MCF 10A (cell line): ENCODE results near the gene NUDCD3. TPM values are rescaled to one million over a fixed set of nuclear protein-coding genes. Genes with fewer than 3 reads are reported as not detected.

Experiments
- BruUV-seq: library from RNA; stranded (reverse); fragments of 400-500 nt; replicated peaks from 2 replicates; lab custom pipeline; 2021; lab: Mats Ljungman, UMichigan
- CTCF ChIA-PET: fragments of 300-600 bp; sonication (Branson Sonifier 250); formaldehyde crosslinking; extraction: SDS; loops from one replicate; lab custom pipeline; 2021; ENCODE audit warnings: antibody characterized with exemption, inconsistent platforms; lab: Yijun Ruan, JAX
- POLR2A ChIA-PET: fragments of 300-600, 350-650 bp; sonication (Branson Sonifier 250); formaldehyde crosslinking; extraction: SDS; loops from one replicate; lab custom pipeline; 2020; ENCODE audit warnings: antibody characterized with exemption, inconsistent platforms; lab: Yijun Ruan, JAX
- DNase-seq: peaks from one replicate; pipeline ENCODE4 v3.0.0-alpha.2; 2018; ENCODE audit not compliant: unreplicated experiment
- H3K27ac Mint-ChIP-seq: one replicate; pipeline ENCODE4 v1.8.0; 2022; ENCODE audit warnings: mild to moderate bottlenecking, low read depth, mixed read lengths; ENCODE audit not compliant: unreplicated experiment
- H3K27me3 Mint-ChIP-seq: one replicate; pipeline ENCODE4 v1.8.0; 2022; ENCODE audit warnings: mixed read lengths; ENCODE audit not compliant: insufficient read depth, unreplicated experiment
- H3K36me3 Mint-ChIP-seq: one replicate; pipeline ENCODE4 v1.8.0; 2022; ENCODE audit warnings: mild to moderate bottlenecking, moderate library complexity, mixed read lengths; ENCODE audit not compliant: insufficient read depth, unreplicated experiment
- H3K4me1 Mint-ChIP-seq: one replicate; pipeline ENCODE4 v1.8.0; 2022; ENCODE audit warnings: mixed read lengths; ENCODE audit not compliant: insufficient read depth, unreplicated experiment
- H3K4me3 Mint-ChIP-seq: one replicate; pipeline ENCODE4 v1.8.0; 2022; ENCODE audit warnings: mild to moderate bottlenecking, moderate library complexity, mixed read lengths; ENCODE audit not compliant: unreplicated experiment
- H3K9me3 Mint-ChIP-seq: one replicate; pipeline ENCODE4 v1.8.0; 2022; ENCODE audit warnings: mixed read lengths; ENCODE audit not compliant: unreplicated experiment
- intact Hi-C: fragments of 100-400 bp; cut with micrococcal nuclease; formaldehyde crosslinking; loops from 2 replicates; pipeline ENCODE4 v1.14.1; 2022
- total RNA-seq: library from RNA; stranded (reverse); gene quantifications from 2 replicates; pipeline ENCODE4 v1.2.3, GENCODE V29; 2022
- TF ChIP-seq, protein P1 (sequence below): fragments of 200-600 bp; IDR thresholded peaks from one replicate; pipeline ENCODE4 v1.8.0; 2022; ENCODE audit warnings: antibody characterized with exemption, mild to moderate bottlenecking; ENCODE audit not compliant: unreplicated experiment

NUDCD3 gene
- total RNA-seq, 1 experiment from 2014 or later, result 85.5 TPM

DNA sequence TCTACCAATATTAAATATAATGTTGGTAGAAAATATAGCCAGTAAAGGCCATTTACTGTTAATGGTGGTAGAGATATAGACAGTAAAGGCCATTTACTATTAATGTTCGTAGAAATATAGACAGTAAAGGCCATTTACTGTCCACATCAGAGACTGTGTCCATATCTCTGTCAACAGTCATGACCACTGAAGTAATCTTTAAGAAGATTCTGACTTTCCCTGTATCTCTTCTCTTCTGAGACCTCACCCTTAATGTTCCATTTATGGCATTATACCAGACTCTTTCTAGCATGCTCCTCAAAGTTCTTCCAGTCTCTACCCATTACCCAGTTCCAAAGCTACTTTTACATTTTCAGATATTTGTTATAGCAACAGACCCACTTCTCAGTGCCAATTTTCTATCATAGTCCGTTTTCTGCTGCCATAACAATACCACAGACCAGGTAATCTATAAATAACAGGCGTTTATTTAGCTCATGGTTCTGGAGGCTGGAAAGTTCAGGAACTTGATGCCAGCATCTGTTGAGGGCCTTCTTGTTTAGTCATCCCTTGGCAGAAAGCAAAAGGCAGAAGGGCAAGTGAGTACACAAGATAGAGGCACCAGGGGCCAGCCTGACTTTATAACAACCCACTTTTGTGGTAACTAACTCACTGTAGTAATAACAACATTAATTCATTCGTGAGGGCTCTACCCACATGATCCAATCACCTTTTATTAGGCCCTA lies 7.9 kb upstream of the NUDCD3 start:
- H3K9me3 Mint-ChIP-seq, result no peaks in the 10 kb centered on the region
- BruUV-seq, result no TSS peak
- H3K4me3 Mint-ChIP-seq, result no peak overlapping the region
- TF ChIP-seq, protein P1, sequence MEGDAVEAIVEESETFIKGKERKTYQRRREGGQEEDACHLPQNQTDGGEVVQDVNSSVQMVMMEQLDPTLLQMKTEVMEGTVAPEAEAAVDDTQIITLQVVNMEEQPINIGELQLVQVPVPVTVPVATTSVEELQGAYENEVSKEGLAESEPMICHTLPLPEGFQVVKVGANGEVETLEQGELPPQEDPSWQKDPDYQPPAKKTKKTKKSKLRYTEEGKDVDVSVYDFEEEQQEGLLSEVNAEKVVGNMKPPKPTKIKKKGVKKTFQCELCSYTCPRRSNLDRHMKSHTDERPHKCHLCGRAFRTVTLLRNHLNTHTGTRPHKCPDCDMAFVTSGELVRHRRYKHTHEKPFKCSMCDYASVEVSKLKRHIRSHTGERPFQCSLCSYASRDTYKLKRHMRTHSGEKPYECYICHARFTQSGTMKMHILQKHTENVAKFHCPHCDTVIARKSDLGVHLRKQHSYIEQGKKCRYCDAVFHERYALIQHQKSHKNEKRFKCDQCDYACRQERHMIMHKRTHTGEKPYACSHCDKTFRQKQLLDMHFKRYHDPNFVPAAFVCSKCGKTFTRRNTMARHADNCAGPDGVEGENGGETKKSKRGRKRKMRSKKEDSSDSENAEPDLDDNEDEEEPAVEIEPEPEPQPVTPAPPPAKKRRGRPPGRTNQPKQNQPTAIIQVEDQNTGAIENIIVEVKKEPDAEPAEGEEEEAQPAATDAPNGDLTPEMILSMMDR, result no peak
- intact Hi-C loops, result loop anchor here (10.0 kb wide), 1 partner anchor 46 kb away; the partner anchor contains the start of gene NPC1L1
- H3K36me3 Mint-ChIP-seq, result peaks cover 6% of the 10 kb centered on the region
- ChIA-PET CTCF (interaction anchor here (0.7 to 2.8 kb wide), 4 partner anchors 10 to 67 kb away, joined by 3 to 17 read pairs (median 4); no protein-coding TSS in a partner anchor), POLR2A (interaction anchor here (0.7 to 2.0 kb wide), 3 partner anchors 9 to 83 kb away, joined by 3 to 6 read pairs (median 4); partner anchors contain the start of genes DDX56 and NUDCD3)
- no peak overlapping the region for H3K27ac Mint-ChIP-seq
- no peaks in the 10 kb centered on the region for H3K27me3 Mint-ChIP-seq
- H3K4me1 Mint-ChIP-seq, result no peaks in the 10 kb centered on the region
- DNase-seq, result no peak

DNA sequence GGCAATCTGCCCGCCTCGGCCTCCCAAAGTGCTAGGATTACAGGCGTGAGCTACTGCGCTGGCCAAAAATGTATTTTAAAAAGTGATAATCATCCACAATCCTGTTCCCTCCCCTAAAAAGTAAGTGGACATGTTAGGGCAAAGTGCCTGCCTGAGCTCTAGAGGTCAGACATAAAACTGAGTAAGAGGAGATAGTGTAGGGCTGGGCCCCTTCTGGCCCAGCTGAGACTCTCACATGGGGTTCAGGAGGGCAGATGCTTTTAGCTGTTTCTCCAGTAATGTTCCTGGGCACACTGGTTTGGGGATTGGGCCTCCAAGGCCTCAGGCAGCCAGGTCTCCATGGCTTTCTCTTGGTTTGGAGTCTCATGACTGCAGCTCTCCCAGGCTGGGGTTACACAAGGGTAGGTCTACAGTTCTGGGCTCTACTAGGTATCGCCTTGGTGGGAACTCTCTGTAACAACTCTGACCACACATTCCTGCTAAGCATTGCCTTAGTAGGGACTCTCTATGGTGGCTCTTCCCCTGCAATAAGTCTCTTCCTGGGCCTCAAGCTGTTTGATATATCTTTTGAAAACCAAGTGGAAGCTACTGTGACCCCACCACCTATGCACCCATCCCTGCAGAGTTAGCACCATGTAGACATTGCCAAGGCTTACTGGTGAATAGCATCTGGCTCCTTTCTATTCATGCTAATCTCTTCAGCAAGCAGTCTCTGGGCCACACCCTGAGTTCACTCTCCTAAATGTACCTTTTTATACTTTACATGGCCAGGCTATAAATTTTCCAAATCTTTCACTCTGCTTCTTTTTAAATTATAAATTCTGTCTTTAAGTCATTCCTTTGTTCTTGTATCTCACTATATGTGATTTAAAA lies 6.9 kb upstream of the NUDCD3 start:
- CTCF ChIA-PET, result interaction anchor here (0.6 to 2.8 kb wide), 6 partner anchors 11 to 262 kb away, joined by 3 to 17 read pairs (median 3); no protein-coding TSS in a partner anchor
- no TSS peak for BruUV-seq

DNA sequence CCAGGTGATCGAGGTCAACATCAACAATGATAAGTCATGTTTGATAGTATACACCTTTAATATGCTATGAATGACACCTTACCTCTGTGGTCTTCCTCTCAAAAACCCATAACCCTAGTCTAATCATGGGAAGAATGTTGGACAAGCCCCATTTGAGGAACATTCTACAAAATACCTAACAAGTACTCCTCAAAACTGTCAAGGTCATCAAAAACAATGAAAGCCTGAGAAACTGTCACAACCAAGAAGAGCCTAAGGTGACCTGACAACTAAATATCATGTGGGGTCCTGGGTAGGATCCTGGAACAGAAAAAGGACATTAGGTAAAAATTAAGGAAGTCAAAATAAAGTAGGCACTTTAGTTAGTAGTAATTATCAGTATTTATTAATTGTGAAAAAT lies 5.9 kb upstream of the NUDCD3 start:
- DNase-seq, result no peak
- Mint-ChIP-seq H3K4me3 (no peak overlapping the region), H3K27me3 (no peaks in the 10 kb centered on the region), H3K9me3 (no peaks in the 10 kb centered on the region), H3K4me1 (no peaks in the 10 kb centered on the region), H3K36me3 (no peaks in the 10 kb centered on the region), H3K27ac (no peak overlapping the region)
- no TSS peak for BruUV-seq
- POLR2A ChIA-PET, result interaction anchor here (1.0 to 1.6 kb wide), 2 partner anchors 9 to 86 kb away, joined by 4 read pairs; partner anchors contain the start of gene TMED4
- CTCF ChIA-PET, result interaction anchor here (0.9 kb wide), 1 partner anchor 256 kb away, joined by 3 read pairs; no protein-coding TSS in a partner anchor
- TF ChIP-seq, protein P1, result no peak
- intact Hi-C loops, result loop anchor here (10.0 kb wide), 1 partner anchor 48 kb away; the partner anchor contains the start of gene NPC1L1

More for the DNA sequence above, 6.9 kb upstream of the NUDCD3 start:
- no peaks in the 10 kb centered on the region for H3K27me3 Mint-ChIP-seq
- no peak for DNase-seq
- no peak overlapping the region for H3K27ac Mint-ChIP-seq
- H3K9me3 Mint-ChIP-seq, result no peaks in the 10 kb centered on the region
- TF ChIP-seq, protein P1, result no peak
- peaks cover 6% of the 10 kb centered on the region for H3K36me3 Mint-ChIP-seq
- no peak overlapping the region for H3K4me3 Mint-ChIP-seq
- no peaks in the 10 kb centered on the region for H3K4me1 Mint-ChIP-seq
- POLR2A ChIA-PET, result interaction anchor here (1.0 to 2.0 kb wide), 4 partner anchors 10 to 85 kb away, joined by 4 read pairs; partner anchors contain the start of genes DDX56 and TMED4
- intact Hi-C loops, result loop anchor here (10.0 kb wide), 1 partner anchor 47 kb away; the partner anchor contains the start of gene NPC1L1
